GM12873 (cell line): ENCODE measurements around the gene TTC6.

Source experiments
- TF ChIP-seq, protein P1 (sequence below): IDR thresholded peaks from 2 replicates; pipeline ENCODE4 v1.5.1; 2012; ENCODE audit warnings: low read depth, mild to moderate bottlenecking, moderate library complexity, low read length, control low read depth; ENCODE audit not compliant: insufficient read depth; ENCODE audit errors: missing control alignments

TTC6 gene

DNA sequence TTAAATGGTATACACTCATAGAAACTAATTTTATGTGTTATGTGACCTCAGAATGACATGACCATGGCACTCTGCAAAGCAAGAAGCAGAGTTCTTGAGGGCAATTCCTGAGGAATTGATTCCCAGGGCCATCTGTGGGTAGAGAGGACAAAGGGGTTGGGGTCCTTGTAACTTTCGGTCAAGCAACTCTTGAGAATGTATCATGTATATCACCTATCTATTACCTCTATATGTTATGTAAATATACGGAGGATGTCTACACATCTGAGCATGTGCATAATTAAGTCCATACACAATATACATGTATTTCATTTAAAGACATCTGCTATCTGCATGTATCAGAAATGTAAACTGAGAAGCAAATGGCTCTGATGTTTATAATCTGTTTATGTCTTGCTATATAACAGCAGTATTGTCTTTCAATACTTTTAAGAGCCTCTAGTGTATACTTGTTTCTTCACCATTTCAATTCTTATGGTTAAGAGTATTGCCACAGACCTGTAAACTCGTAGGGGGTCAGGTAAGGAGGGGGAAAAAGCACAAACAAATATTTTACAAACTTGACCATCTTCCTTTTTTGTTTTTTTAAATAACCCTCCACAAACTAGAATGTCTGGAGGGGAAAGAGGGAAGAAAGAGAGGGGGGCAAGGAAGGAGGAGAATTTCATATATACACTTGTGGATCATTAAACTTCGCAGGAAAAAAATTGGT, 4.8 kb upstream of the TTC6 start:
- TF ChIP-seq, protein P1, sequence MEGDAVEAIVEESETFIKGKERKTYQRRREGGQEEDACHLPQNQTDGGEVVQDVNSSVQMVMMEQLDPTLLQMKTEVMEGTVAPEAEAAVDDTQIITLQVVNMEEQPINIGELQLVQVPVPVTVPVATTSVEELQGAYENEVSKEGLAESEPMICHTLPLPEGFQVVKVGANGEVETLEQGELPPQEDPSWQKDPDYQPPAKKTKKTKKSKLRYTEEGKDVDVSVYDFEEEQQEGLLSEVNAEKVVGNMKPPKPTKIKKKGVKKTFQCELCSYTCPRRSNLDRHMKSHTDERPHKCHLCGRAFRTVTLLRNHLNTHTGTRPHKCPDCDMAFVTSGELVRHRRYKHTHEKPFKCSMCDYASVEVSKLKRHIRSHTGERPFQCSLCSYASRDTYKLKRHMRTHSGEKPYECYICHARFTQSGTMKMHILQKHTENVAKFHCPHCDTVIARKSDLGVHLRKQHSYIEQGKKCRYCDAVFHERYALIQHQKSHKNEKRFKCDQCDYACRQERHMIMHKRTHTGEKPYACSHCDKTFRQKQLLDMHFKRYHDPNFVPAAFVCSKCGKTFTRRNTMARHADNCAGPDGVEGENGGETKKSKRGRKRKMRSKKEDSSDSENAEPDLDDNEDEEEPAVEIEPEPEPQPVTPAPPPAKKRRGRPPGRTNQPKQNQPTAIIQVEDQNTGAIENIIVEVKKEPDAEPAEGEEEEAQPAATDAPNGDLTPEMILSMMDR = no peak

DNA sequence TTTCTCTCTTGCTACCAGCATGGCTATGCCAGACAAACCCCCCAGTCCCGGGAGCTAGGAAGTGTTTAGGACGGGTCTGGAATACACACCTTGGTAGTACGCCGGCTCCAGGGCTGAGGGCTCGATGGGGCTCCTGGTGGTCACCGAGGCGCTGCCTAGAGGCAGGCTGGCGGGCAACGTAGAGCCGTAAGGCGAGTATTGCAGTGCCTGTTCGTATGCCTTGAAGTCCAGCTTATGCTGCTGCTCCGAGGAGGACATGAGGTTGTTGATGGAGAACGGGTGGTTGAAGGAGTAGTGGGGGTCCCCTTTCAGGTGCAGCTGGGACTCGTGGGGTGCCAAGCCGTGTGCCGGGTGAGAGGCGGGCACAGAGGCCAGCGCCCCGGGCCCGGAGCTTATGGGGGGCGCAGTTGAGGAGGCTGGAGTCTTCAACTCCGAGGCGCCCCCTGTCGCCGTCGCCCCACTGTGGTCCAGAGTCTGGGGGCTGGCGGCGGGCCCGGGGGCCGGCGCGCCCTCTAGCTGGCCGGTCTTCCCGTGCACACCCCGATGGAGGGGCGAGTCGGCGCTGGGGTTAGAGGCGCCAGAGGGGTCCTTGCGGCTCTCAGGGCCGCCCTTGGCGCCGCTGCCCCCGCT, 4.0 kb upstream of the TTC6 start:
- TF ChIP-seq, protein P1 = no peak

DNA sequence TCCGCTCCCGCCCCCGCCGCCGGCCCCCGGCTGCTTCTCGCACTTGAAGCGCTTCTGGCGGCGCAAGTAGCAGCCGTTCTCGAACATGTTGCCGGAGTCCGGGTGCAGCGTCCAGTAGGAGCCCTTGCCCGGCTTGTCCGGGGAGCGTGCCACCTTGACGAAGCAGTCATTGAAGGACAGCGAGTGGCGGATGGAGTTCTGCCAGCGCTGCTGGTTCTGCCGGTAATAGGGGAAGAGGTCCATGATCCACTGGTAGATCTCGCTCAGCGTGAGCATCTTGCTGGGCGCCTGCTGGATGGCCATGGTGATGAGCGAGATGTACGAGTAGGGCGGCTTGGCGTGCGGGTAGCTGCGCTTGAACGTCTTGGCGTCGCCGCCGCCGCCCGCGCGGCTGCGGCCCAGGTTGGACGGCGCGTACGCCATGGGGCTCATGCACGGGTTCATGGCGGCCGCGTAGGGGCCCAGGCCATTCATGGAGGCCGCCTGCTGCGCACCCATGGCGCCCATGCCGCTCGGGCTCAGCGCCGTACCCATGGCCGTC, 3.4 kb upstream of the TTC6 start:
- TF ChIP-seq, protein P1 = no peak

DNA sequence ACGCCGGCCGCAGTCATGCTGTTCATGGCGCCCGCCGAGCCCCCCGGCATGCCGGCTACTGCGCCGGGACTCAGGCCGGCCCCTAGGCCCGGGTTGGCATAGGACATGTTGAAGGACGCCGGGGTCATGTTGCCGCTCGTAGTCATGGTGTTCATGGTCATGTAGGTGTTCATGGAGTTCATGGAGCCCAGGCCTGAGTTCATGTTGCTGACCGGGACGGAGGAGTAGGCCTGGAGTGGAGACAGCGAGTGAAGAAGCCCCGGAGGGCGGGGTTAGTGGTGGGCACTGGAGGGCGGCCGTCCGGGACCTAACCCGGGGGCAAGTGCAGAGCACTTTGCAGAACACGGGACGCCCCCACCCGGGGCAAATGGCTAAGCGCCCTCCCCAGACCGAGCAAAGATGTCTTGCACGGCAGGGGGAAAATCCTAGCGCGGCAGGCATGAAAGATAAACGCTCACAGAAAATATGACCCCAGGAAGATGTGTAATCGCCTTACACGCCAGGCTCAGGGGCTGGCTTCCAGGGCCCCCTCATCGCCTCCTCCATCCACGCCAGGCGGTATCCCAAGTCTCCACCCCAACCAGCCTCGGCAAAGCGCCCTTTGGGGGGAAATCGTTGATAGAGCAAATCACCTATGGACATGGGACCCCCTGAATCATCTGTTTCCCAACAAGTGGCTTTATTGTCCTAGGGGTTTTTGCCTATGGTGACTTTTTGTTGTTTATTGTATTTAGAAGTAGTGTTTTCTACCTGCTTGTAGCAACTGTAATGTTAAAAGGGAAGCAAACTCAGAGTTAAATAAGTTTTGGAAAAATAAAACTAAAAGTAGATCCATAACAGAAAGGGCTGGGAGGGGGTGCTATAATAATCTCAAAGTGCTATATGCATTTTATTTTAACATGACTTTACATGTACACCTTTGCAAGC, 2.7 kb upstream of the TTC6 start:
- TF ChIP-seq, protein P1 = no peak

DNA sequence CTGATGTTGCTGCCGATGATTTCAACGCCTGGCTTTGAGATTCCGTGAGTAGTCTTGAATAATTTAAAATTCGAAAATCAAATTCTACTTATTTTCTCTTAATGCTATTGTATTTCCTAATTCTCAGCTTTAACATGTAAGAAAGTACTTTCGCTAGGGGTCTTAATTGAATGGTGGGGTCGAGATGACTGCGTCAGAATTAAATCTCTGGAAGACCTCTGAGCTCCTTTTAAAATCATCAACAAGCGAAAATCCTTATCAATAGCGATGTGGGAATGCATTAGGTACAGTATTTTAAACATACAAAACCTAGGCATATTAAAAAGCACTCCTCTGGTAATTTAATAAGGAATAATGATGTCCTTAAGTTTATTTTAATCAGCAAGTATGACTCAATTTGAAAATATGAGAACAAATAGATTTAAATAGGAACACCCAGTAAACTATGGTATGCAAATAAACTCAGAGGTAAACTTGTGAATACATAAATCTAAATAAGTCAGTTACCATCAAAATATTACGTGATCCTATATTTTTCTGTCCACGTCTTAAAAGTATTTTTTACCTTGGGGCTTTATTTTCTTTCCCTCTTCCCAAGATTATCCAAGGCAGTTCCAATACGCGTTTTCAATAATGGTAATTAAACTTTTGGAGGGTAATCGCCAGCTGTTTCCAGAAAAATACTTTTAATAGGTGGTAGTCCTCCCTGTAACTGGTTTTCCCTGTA, 1.8 kb upstream of the TTC6 start:
- TF ChIP-seq, protein P1 = no peak

DNA sequence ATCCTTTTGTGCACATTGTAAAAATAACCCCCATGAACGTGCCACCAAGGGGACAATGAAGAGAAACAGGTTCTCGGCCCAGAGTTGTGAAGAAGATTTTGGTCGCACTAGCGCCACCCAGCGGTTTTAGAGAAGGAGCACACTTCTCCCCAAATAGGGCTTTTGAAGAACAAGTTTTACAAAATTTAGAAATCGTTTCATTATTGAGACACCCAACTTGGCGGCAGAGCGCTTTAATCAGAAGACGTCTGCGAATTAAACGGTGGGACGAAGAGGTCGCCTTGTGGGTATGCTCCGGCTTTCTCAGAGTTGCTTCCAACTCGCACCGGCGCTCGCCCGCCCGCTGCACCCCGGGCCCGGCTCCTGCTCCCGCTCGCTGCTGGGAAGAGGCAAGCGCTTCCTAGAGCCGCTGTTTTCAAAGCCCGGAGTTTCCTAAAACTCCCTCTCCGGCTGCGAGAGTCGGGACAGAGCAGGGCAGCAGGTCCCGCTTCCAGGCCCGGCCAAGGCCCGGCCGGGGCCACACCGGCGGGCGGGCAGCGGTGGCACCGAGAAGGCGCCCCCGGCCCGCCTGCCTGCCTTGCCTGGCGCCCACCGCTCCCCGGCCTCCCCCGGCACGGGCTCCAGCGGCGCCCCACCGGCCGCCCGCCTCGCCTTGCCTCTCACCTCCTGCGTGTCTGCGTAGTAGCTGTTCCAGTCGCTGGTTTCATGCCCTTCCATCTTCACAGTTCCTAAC, 1.0 kb upstream of the TTC6 start:
- TF ChIP-seq, protein P1 = peak; percentile 76
